ENCODE data around the gene WBP2NL.

WBP2NL gene

GRCh38 chr22:42072606-42073330 lies 74.2 kb downstream of the WBP2NL start:
- DNase-seq (ENCODE audit: low read depth) = no peak

- DNase-seq (ENCODE audit: low read depth) = no peak
Measured at GRCh38 chr22:42073621-42074041, 75.0 kb downstream of the WBP2NL start.

- DNase-seq (ENCODE audit: low read depth) = peak; percentile 26
Measured at GRCh38 chr22:42074132-42074811, 75.7 kb downstream of the WBP2NL start, which contains the start of gene PHETA2. PHETA2 (plus strand) TSS chr22:42074248; CDS start chr22:42077294, 3,046 bp downstream.

GRCh38 chr22:42074846-42075676 lies 76.5 kb downstream of the WBP2NL start:
- DNase-seq (ENCODE audit: low read depth) = no peak

GRCh38 chr22:42076764-42077485 lies 78.3 kb downstream of the WBP2NL start:
- no peak for DNase-seq (ENCODE audit: low read depth)

GRCh38 chr22:42077486-42078125 lies 79.0 kb downstream of the WBP2NL start:
- no peak for DNase-seq (ENCODE audit: low read depth)
